ENCODE measurements around the gene CLEC7A. TPM values are rescaled to one million over a fixed set of nuclear protein-coding genes. Genes with fewer than 3 reads are reported as not detected.

Gene CLEC7A
- total and polyA plus RNA-seq, 9 of the 15 experiments (the other 6 are each of a cell fraction or from before 2014, with no cell fraction given): 0.16 TPM; not detected in 8

DNA sequence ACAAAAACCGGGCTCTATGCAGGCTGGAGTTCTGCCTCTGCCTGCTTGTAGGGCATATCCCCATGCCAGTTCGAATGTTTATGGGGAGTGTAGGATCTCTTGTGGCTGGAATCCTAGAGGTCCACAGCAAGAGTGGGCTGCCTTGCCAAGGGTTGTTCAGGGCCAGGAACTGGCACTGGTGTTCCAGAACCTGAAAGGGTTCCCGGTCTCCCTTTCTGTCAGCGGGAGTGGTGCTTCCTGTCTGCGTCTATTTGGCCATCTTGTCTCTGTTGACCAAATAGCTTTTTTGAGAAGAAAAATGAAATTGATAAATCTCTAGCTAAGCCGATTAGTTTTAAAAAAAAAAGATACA is 24.1 kb upstream of the CLEC7A start (continued):
- TF ChIP-seq, protein P1, sequence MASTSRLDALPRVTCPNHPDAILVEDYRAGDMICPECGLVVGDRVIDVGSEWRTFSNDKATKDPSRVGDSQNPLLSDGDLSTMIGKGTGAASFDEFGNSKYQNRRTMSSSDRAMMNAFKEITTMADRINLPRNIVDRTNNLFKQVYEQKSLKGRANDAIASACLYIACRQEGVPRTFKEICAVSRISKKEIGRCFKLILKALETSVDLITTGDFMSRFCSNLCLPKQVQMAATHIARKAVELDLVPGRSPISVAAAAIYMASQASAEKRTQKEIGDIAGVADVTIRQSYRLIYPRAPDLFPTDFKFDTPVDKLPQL (IDR thresholded peaks at IDR 0.05; ENCODE audit: extremely low read depth, insufficient read length): no peak
- TF ChIP-seq CCNT2 (IDR thresholded peaks at IDR 0.05; ENCODE audit: borderline replicate concordance, extremely low read depth, insufficient read length, low read depth, low read length) (no peak), NR4A1 (CRISPR knock-in tag; IDR thresholded peaks at IDR 0.05) (no peak), NR4A1 (tag; IDR thresholded peaks at IDR 0.05) (no peak), ZKSCAN8 (CRISPR knock-in tag; IDR thresholded peaks at IDR 0.05) (no peak), TRIM24 (IDR thresholded peaks at IDR 0.05) (no peak), FOXK1 (CRISPR knock-in tag; IDR thresholded peaks at IDR 0.05; ENCODE audit: borderline replicate concordance) (no peak), ZNF12 (CRISPR knock-in tag; IDR thresholded peaks at IDR 0.05) (no peak)
- TF ChIP-seq, protein P2, sequence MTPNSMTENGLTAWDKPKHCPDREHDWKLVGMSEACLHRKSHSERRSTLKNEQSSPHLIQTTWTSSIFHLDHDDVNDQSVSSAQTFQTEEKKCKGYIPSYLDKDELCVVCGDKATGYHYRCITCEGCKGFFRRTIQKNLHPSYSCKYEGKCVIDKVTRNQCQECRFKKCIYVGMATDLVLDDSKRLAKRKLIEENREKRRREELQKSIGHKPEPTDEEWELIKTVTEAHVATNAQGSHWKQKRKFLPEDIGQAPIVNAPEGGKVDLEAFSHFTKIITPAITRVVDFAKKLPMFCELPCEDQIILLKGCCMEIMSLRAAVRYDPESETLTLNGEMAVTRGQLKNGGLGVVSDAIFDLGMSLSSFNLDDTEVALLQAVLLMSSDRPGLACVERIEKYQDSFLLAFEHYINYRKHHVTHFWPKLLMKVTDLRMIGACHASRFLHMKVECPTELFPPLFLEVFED (CRISPR knock-in tag; conservative IDR thresholded peaks at IDR 0.05): no peak

Measured in K562 (cell line).